Measurements from ENCODE around the gene CARD11.

Gene CARD11

GRCh38 chr7:3043544-3044371 lies at the start of gene CARD11:
Gene CARD11, minus strand, starts transcription at chr7:3043867. Its CDS starts 85,361 bp downstream, at chr7:2958506.
- peak; percentile 29 for DNase-seq (ENCODE audit: low read depth)

GRCh38 chr7:3092468-3092867 lies 48.8 kb upstream of the CARD11 start:
- peak; percentile 51 for DNase-seq (ENCODE audit: low read depth)

- DNase-seq (ENCODE audit: low read depth): no peak
Measured at GRCh38 chr7:3091631-3092030, 48.0 kb upstream of the CARD11 start.

GRCh38 chr7:3089493-3089892 lies 45.8 kb upstream of the CARD11 start:
- no peak for DNase-seq (ENCODE audit: low read depth)

- DNase-seq (ENCODE audit: low read depth): no peak
Measured at GRCh38 chr7:3087243-3087755, 43.6 kb upstream of the CARD11 start.

GRCh38 chr7:3083350-3083749 lies 39.7 kb upstream of the CARD11 start:
- no peak for DNase-seq (ENCODE audit: low read depth)

GRCh38 chr7:3082831-3083230 lies 39.2 kb upstream of the CARD11 start:
- DNase-seq (ENCODE audit: low read depth): no peak

GRCh38 chr7:3082386-3082785 lies 38.7 kb upstream of the CARD11 start:
- no peak for DNase-seq (ENCODE audit: low read depth)

- no peak for DNase-seq (ENCODE audit: low read depth)
Measured at GRCh38 chr7:3080106-3080505, 36.4 kb upstream of the CARD11 start.

- no peak for DNase-seq (ENCODE audit: low read depth)
Measured at GRCh38 chr7:3078514-3078913, 34.8 kb upstream of the CARD11 start.

- DNase-seq (ENCODE audit: low read depth): no peak
Measured at GRCh38 chr7:3076700-3077099, 33.0 kb upstream of the CARD11 start.

- no peak for DNase-seq (ENCODE audit: low read depth)
Measured at GRCh38 chr7:3076163-3076562, 32.5 kb upstream of the CARD11 start.

GRCh38 chr7:3075441-3075840 lies 31.8 kb upstream of the CARD11 start:
- no peak for DNase-seq (ENCODE audit: low read depth)

- DNase-seq (ENCODE audit: low read depth): no peak
Measured at GRCh38 chr7:3074459-3074821, 30.8 kb upstream of the CARD11 start.

GRCh38 chr7:3073763-3074458 lies 30.2 kb upstream of the CARD11 start:
- DNase-seq (ENCODE audit: low read depth): no peak

GRCh38 chr7:3070908-3071307 lies 27.2 kb upstream of the CARD11 start:
- no peak for DNase-seq (ENCODE audit: low read depth)

GRCh38 chr7:3069771-3070449 lies 26.2 kb upstream of the CARD11 start:
- DNase-seq (ENCODE audit: low read depth): no peak

- no peak for DNase-seq (ENCODE audit: low read depth)
Measured at GRCh38 chr7:3068530-3068929, 24.9 kb upstream of the CARD11 start.

GRCh38 chr7:3067606-3068380 lies 24.1 kb upstream of the CARD11 start:
- no peak for DNase-seq (ENCODE audit: low read depth)

GRCh38 chr7:3067193-3067592 lies 23.5 kb upstream of the CARD11 start:
- no peak for DNase-seq (ENCODE audit: low read depth)

GRCh38 chr7:3066506-3066905 lies 22.8 kb upstream of the CARD11 start:
- no peak for DNase-seq (ENCODE audit: low read depth)

- peak; percentile 45 for DNase-seq (ENCODE audit: low read depth)
Measured at GRCh38 chr7:3065724-3066143, 22.1 kb upstream of the CARD11 start.
